ENCODE results near the gene GRIK2.

The GRIK2 gene

DNA sequence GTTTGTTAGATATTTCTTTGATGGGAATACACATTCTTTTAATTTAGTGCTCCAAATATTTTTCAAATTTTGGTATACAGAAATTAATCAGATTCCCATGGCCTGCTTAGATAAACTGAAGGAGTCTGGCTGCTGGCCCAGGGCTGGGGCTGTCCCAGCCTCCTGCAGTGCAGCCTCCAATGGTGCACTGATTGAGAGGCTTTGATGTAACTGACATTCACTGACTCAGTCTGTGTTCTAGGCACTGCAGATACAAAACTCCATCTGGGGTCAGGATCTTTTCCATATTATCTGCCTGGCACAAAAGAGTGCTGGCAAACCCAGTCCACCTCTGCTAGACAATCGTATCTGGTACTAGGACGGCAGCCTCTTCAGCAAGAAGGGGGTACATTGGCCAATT lies 64.8 kb downstream of the GRIK2 start:
- no peak for DNase-seq (ENCODE audit: low read depth)

- no peak for DNase-seq (ENCODE audit: low read depth)
Measured at GRCh38 chr6:101458826-101459225, 65.3 kb downstream of the GRIK2 start.

GRCh38 chr6:101462576-101462975 lies 69.1 kb downstream of the GRIK2 start:
- no peak for DNase-seq (ENCODE audit: low read depth)

DNA sequence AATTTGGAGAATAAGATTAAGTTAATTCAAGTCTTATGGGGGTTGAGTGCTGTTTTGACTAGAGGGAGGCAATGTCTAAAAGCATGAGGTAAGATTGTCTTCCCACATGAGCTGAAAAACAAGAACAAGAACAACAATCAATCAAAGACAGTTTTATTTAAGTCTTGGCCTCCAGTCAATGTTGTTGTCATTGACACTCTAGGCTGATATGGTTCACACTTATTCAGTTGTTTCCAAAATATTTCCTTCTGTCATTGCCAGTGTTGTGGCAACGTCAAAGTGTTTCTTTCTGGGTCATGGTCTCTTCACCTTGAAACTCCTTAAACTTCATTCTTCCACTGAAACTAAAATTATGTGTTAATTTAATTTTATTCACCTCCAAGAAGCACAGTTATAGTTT lies 72.4 kb downstream of the GRIK2 start:
- no peak for DNase-seq (ENCODE audit: low read depth)

- no peak for DNase-seq (ENCODE audit: low read depth)
Measured at GRCh38 chr6:101477436-101477835, 83.9 kb downstream of the GRIK2 start.

DNA sequence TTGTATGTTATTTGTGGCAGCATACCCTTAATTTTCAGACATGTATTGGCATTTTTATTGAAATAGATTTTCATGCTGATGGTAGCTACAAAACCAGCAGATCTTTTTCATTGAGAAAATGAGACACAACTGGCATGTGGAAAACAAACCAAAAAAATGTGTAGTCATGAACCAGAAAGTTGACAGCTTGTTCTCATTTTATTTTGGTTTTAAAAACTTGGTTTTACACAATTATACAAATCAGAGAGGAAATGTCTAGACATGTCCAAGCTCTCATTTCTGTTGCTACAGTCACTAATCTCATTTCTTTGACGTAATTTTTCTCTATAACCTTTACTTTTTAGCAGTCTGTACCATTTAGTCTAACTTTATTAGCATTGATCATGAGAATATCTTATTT lies 85.4 kb downstream of the GRIK2 start:
- DNase-seq (ENCODE audit: low read depth), result no peak

DNA sequence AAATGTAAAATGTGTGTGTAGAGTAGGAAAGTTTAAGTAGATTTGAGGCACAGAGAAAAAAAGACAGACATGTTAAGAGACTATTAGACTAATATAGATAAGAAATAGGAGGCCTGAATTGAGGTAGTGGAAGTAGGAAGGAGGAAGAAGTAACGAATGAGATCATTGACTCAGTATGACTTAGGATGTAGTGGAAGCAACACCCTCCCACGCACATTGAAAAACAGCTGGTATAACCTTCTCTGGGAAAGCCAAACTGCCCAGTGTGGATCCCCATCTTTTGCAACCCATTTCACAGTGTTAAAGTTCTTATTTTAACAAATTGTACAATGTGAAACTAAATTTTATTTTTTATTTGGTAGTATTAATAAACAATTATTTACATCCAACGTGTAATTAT lies 89.1 kb downstream of the GRIK2 start:
- DNase-seq (ENCODE audit: low read depth), result no peak

GRCh38 chr6:101484781-101485180 lies 91.3 kb downstream of the GRIK2 start:
- DNase-seq (ENCODE audit: low read depth), result no peak

DNA sequence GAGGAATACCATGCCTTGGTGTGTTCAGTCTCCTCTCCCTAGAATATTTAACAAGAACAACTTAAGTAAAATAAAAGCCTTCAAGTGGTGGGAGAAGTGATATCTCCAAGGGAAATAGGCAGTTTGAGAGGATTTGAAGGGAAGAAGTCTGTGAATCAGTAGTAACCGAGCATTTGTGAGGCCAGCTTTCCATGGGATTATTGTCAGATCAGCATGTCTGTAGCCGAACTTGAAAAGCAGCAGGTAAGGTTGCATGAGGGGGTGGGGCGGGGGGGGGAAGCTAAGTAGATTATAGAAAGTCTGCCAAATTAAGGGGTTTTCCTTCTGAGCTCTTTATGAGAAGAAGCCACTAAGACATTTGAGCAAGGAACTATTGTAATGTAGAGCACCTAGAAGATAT lies 92.6 kb downstream of the GRIK2 start:
- DNase-seq (ENCODE audit: low read depth), result no peak

- DNase-seq (ENCODE audit: low read depth), result no peak
Measured at GRCh38 chr6:101486726-101487125, 93.2 kb downstream of the GRIK2 start.

GRCh38 chr6:101489456-101489855 lies 95.9 kb downstream of the GRIK2 start:
- no peak for DNase-seq (ENCODE audit: low read depth)

DNA sequence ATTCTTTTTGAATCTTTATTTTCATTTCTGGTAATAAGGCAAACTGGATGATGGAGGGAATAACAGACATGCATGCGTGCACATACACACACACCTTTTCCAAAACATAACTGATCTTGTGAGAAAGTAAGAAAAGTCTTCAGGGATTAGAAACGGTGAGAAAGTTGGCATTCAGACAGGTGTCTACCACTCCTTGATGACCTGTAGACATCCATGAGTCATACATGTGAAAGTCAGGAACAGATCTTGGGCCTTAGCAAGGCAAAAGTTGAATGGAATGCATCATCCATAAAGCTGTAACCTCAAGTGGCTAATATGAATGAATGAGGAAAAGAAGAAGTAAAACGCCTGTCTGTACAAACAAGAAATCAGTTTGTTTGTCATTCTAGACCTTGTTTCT lies 97.3 kb downstream of the GRIK2 start:
- DNase-seq (ENCODE audit: low read depth), result no peak

DNA sequence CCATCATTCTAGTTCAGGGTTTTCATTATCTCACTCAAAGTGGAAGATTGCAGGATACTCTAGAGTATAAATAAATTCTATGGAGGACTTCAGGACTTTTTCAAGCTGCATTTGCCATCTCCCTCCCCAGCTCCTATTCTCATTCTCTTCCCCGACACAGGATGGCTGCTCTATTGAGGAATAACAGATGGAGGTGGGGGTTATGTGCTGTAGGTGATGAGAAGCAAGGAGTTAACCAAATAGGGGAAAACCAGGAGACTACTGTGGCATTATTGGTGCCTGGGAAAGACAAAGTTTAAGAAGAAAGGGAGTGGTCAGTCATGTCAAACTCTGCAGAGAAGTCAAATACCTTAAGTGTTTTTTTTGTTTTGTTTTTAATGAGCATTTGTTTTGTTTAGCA lies 109.3 kb downstream of the GRIK2 start:
- no peak for DNase-seq (ENCODE audit: low read depth)

GRCh38 chr6:101509536-101509935 lies 116.0 kb downstream of the GRIK2 start:
- DNase-seq (ENCODE audit: low read depth), result no peak

GRCh38 chr6:101513181-101513580 lies 119.7 kb downstream of the GRIK2 start:
- no peak for DNase-seq (ENCODE audit: low read depth)

DNA sequence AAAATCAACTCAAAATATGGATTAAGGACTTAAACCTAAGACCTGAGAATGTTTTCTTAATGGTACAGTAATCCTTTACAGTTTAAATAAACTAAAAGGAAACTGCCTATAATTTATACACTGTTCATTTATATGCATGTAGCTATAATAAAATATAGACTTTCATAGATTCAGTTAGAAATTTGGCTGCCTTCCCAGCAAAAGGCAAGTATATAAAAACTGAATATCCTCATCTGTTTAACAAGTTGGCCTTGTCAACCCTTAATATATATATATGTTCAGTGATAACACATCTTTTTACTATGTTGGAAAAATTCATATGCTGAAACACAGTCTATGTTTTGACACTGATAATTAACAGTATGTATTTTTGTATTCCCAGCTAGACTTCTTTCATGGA lies 123.1 kb downstream of the GRIK2 start:
- no peak for DNase-seq (ENCODE audit: low read depth)

DNA sequence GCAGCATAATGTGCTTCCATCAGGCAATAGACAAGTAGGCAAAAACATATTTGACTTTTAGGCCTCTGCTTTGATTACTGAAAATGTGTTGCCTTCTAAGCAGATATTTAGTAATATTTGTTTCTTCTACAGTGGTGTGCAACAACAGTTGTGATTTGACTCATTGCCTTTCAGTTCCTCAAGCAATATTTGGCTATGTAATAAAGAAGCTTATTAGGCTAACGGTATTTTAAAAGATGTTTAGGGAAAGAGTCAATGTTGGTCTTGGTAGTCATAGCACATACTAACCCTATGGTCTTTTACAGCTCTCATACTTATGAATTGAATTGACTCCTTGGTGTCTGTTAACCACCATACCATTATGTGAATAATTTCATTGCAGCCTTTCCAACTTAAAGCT lies 124.1 kb downstream of the GRIK2 start:
- DNase-seq (ENCODE audit: low read depth), result no peak

- DNase-seq (ENCODE audit: low read depth), result no peak
Measured at GRCh38 chr6:101522254-101522653, 128.7 kb downstream of the GRIK2 start.

DNA sequence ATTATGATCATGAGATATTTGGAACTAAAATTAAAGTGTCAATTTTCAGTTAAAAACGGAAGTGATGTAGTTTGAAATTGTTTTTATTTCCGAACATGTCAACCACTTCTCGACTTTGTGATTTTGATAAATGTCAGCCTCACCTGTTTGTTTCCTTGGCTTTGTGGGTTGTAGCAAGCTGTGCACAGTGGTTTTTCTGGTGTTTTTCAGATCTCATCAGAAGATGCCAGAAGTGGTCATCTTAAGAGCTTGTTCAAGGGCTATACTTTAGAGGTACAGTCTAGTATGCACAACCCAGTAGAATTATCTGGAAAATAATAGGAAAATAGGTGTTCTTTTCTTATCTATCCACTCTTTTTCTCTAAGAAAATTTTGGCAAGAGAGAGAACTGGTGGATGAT lies 134.0 kb downstream of the GRIK2 start:
- no peak for DNase-seq (ENCODE audit: low read depth)

DNA sequence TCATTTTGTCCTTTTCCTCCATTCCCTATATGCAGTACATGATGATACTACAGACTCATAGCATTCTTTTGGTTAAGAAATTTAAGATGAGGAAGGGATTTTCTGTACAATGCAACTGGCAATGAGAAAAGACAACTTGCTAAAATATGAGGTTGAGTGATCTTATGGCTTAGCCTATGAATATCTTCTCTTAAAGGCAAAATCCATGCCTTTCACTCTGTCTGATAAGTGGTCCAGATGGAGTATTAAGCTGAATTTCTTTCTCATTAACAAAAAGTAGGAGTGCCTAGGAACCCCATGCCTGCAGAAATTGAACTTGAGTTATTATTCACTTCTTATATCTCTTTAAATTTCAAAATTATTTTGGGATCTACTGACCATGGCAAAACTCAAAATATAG lies 135.3 kb downstream of the GRIK2 start:
- DNase-seq (ENCODE audit: low read depth), result no peak

DNA sequence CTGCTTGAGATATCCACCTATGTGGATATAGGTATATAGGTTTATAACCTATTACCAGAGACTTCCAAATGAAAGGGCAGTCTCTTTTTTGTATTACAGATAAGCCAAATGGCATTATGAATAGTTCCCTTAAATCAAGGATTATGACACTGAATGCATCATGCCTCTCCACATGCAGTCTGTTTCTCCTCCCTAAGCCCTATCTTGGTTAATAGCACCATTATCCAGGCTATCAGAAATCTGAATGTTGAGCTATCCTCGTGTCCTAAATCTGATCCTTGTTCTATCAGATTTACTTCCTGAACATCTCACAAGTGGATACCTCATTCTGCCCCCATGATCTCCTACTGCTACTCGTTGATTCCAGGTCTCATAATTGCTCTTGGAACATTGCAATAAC lies 138.0 kb downstream of the GRIK2 start:
- DNase-seq (ENCODE audit: low read depth), result no peak

- DNase-seq (ENCODE audit: low read depth), result no peak
Measured at GRCh38 chr6:101534386-101534785, 140.9 kb downstream of the GRIK2 start.

DNA sequence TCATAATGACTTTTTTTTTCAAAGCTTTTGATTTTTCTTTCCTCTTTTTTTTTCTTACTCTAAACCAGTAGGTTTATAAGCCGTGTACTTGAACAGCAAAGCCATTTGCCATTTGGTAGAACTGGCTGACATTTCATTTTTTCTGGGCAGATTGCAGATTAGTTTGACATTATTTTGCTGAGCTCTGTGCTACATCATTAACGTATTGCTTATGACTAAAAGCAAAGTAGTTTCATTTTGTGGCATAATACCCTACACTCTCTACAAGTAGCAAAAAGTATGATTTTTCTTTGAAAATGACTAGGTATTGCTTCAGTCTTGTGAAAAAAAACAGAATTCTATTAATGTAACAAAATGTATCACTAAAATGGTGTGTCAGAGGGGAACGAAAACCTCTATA lies 141.3 kb downstream of the GRIK2 start:
- no peak for DNase-seq (ENCODE audit: low read depth)

DNA sequence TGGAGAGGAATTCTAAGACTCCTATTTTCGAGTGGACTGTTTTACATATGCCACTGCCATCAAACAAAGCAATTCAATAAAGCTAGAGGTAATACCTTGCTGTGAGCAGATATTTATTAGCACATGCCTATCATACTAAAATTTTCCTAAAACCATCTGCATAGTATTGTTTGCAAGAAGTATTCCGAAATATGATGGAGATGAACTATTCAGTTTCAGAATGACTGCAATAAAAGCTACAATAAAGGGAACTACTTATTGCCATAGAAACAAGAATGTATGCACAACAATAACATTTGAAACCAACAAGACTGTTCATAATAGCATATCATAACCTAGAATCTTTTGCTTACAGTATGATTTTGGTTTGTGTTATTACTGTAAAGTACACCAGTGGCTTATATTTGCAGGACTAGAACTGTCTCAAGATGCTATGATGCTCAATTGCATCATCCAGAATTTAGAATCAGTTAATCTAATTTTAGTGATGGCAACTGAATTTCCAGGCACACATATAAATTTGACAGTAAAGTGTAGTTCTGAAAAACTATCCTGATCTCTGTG lies 144.3 kb downstream of the GRIK2 start:
- DNase-seq (ENCODE audit: low read depth), result peak; percentile 8
